OCI-LY7 (cell line): ENCODE data around the gene HYOU1.

Source experiments
- EZH2phosphoT487 ChIP-seq: fragments of 200-600 bp; sonication (generic); IDR thresholded peaks from 2 replicates; pipeline ENCODE4 v1.6.1; 2018; ENCODE audit warnings: low read depth, borderline replicate concordance, mild to moderate bottlenecking, mixed run types, antibody characterized with exemption, low read length, moderate library complexity, mixed read lengths
- TF ChIP-seq, protein P1 (sequence below): fragments of 200-600 bp; sonication (generic); conservative IDR thresholded peaks from 2 replicates; pipeline ENCODE4 v1.5.1; 2014; ENCODE audit warnings: mild to moderate bottlenecking, antibody characterized with exemption, low read length, moderate library complexity, mixed read lengths

DNA sequence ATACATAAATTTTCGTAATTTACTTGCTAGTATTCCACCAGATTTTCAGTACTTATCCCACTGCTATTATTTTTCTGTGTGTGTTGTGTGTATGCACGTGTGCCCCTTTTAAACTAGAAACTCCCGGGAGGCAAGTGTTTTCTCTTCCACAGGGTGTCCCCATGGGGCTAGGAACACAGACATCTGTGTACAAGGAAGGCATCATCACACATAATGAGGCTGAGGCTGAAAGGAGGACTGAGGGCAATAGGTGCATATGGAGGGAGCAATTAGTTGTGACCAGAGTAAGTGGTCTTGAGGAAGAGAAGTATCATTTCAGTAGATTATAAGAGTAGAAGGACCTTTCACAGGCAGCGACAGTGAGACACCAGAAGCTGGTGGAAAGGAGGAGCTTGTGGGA lies 46.8 kb upstream of the HYOU1 start:
- TF ChIP-seq, protein P1, sequence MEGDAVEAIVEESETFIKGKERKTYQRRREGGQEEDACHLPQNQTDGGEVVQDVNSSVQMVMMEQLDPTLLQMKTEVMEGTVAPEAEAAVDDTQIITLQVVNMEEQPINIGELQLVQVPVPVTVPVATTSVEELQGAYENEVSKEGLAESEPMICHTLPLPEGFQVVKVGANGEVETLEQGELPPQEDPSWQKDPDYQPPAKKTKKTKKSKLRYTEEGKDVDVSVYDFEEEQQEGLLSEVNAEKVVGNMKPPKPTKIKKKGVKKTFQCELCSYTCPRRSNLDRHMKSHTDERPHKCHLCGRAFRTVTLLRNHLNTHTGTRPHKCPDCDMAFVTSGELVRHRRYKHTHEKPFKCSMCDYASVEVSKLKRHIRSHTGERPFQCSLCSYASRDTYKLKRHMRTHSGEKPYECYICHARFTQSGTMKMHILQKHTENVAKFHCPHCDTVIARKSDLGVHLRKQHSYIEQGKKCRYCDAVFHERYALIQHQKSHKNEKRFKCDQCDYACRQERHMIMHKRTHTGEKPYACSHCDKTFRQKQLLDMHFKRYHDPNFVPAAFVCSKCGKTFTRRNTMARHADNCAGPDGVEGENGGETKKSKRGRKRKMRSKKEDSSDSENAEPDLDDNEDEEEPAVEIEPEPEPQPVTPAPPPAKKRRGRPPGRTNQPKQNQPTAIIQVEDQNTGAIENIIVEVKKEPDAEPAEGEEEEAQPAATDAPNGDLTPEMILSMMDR, result peak; percentile 51
- TF ChIP-seq EZH2phosphoT487, result no peak
